ENCODE measurements around the gene S1PR5. TPM values are rescaled to one million over a fixed set of nuclear protein-coding genes. Genes with fewer than 3 reads are reported as not detected.

The S1PR5 gene
- total and polyA plus RNA-seq, 4 donors = 0.17 to 0.56 (median 0.34) TPM

- Histone ChIP-seq H3K9ac (ENCODE audit: low read depth in 1 of 2, low read length in 2 of 2) (peak overlapping the region in 1 of 2 donors; percentile 51), H3K27me3 (ENCODE audit: control insufficient read depth in 4 of 4, insufficient read depth in 4 of 4, low read length in 3 of 4) (no peaks in the 10 kb centered on the region), H3K9me3 (ENCODE audit: control insufficient read depth in 4 of 4, low read length in 3 of 4) (no peaks in the 10 kb centered on the region), H3K36me3 (ENCODE audit: control insufficient read depth in 4 of 4, insufficient read depth in 3 of 4, low read depth in 1 of 4, low read length in 3 of 4) (peaks cover 11 to 24% (median 16%) of the 10 kb centered on the region in 4 donors), H3K27ac (ENCODE audit: low read depth in 1 of 2, low read length in 2 of 2) (peak overlapping the region; percentile 42 to 77), H3K4me3 (ENCODE audit: low read depth in 1 of 3, low read length in 3 of 3) (peak overlapping the region; percentile 76 to 99 (median 91)), H3K4me1 (ENCODE audit: control insufficient read depth in 4 of 4, insufficient read depth in 4 of 4, low read length in 3 of 4) (peaks cover 8 to 22% (median 14%) of the 10 kb centered on the region in 4 donors)
- TF ChIP-seq HNF4A (conservative IDR thresholded peaks at IDR 0.05) = peak; percentile 45 to 56
- TF ChIP-seq RXRA (IDR thresholded peaks at IDR 0.05) = peak; percentile 11 to 52
- TF ChIP-seq HNF4G (IDR thresholded peaks at IDR 0.05) = no peak
- peak; percentile 67 for TF ChIP-seq SP1 (IDR thresholded peaks at IDR 0.05)
- 31% methylated on average over 23 of the region's 23 CpGs for WGBS
- DNase-seq (ENCODE audit: low spot score) = peak; percentile 47
Observed at GRCh38 chr19:10544753-10545251, 27.6 kb upstream of the S1PR5 start.

DNA sequence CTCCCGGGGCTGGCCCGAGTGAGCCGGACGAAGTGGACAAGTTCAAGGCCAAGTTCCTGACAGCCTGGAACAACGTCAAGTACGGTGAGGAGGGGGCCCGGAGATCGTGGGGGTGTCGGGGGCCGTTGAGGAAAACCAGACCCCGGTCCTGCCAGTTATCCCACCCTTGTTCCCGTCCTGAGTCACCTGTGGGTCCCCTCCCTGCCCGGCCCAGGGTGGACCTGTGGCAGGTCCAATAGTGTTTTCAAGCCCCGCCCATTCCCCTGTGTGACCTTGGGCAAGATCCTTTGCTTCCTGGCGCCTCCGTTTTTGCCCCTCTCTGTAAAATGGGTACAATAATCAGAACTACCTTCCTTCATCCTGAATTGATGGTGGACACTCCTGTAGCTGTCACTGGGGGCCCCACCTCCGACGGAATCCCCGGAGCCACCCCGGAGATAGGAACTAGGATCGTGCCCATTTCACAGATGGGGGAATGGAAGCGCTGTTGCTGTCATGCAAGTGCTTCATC is 27.1 kb upstream of the S1PR5 start:
- peak overlapping the region; percentile 42 to 77 for H3K27ac ChIP-seq (ENCODE audit: low read depth in 1 of 2, low read length in 2 of 2)
- DNase-seq (ENCODE audit: low spot score) = peak; percentile 72
- peak overlapping the region; percentile 71 to 72 for H3K9ac ChIP-seq (ENCODE audit: low read depth in 1 of 2, low read length in 2 of 2)
- H3K4me3 ChIP-seq (ENCODE audit: low read depth in 1 of 3, low read length in 3 of 3) = peak overlapping the region; percentile 76 to 99 (median 91)
- WGBS = 21% methylated on average over 22 of the region's 22 CpGs
- peaks cover 8 to 22% (median 14%) of the 10 kb centered on the region in 4 donors for H3K4me1 ChIP-seq (ENCODE audit: control insufficient read depth in 4 of 4, insufficient read depth in 4 of 4, low read length in 3 of 4)
- no peaks in the 10 kb centered on the region for H3K27me3 ChIP-seq (ENCODE audit: control insufficient read depth in 4 of 4, insufficient read depth in 4 of 4, low read length in 3 of 4)
- TF ChIP-seq CTCF (IDR thresholded peaks at IDR 0.05; ENCODE audit: low read depth, low read length, missing input control) (no peak), HNF4A (conservative IDR thresholded peaks at IDR 0.05) (peak; percentile 39 to 53)
- no peaks in the 10 kb centered on the region for H3K9me3 ChIP-seq (ENCODE audit: control insufficient read depth in 4 of 4, low read length in 3 of 4)
- peaks cover 8 to 20% (median 15%) of the 10 kb centered on the region in 4 donors for H3K36me3 ChIP-seq (ENCODE audit: control insufficient read depth in 4 of 4, insufficient read depth in 3 of 4, low read depth in 1 of 4, low read length in 3 of 4)

DNA sequence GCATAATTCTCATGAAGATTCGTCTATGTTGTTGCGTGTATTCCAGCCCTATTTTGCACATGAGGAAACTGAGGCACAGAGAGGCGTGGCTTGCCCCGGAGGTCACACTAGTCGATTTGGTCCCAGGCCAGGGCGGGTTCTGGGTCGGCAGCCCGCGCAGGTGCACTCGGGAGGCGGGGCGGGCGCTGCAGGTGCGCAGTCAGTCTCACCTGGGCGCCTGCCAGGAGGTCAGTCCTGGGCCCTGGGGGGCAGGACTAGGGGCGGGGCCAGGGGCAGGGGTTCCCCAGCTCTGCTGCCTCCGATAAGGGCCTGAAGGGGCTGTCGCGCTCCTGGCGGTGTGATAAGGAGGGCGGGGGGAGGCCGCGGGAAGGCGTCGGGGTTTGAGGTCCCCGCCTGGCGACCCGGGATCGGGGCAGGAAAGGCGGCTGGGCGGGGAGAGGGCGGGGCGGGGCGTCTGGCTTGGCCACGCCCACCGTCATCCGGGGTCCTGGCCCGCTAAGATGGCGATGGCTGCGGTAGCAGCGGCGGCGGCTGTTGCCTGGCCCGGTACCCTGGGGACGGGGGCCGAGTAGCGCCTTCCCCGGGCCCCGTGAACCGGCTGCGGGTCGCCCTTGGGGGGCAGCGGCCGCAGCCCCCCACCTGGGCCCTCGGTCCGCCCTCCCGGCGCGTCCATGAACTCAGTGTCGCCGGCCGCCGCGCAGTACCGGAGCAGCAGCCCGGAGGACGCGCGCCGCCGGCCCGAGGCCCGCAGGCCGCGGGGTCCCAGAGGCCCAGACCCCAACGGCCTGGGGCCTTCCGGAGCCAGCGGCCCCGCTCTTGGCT is 26.4 kb upstream of the S1PR5 start, which contains the start of gene ATG4D:
ATG4D (plus strand) TSS at position 485 of the 822 bp plus-strand sequence; CDS start at position 672, 187 bp downstream.
- Histone ChIP-seq H3K27ac (ENCODE audit: low read depth in 1 of 2, low read length in 2 of 2) (peak within 1 kb of the TSS; percentile 42 to 77), H3K9me3 (ENCODE audit: control insufficient read depth in 4 of 4, low read length in 3 of 4) (no peaks in the 10 kb centered on the region), H3K9ac (ENCODE audit: low read depth in 1 of 2, low read length in 2 of 2) (peak within 1 kb of the TSS; percentile 71 to 72), H3K36me3 (ENCODE audit: control insufficient read depth in 4 of 4, insufficient read depth in 3 of 4, low read depth in 1 of 4, low read length in 3 of 4) (peaks cover 5 to 14% (median 11%) of the 10 kb centered on the region in 4 donors), H3K4me3 (ENCODE audit: low read depth in 1 of 3, low read length in 3 of 3) (peak within 1 kb of the TSS; percentile 76 to 99 (median 91)), H3K4me1 (ENCODE audit: control insufficient read depth in 4 of 4, insufficient read depth in 4 of 4, low read length in 3 of 4) (peaks cover 8 to 22% (median 14%) of the 10 kb centered on the region in 4 donors), H3K27me3 (ENCODE audit: control insufficient read depth in 4 of 4, insufficient read depth in 4 of 4, low read length in 3 of 4) (no peaks in the 10 kb centered on the region)
- DNase-seq (ENCODE audit: low spot score) = peak; percentile 97
- WGBS = under 1% methylated on average over 79 of the region's 79 CpGs
- TF ChIP-seq JUND (IDR thresholded peaks at IDR 0.05) (no peak), CTCF (IDR thresholded peaks at IDR 0.05; ENCODE audit: low read depth, low read length, missing input control) (no peak), REST (IDR thresholded peaks at IDR 0.05) (no peak), NR2F2 (IDR thresholded peaks at IDR 0.05) (no peak), RXRA (IDR thresholded peaks at IDR 0.05) (no peak), TAF1 (conservative IDR thresholded peaks at IDR 0.05) (no peak), HNF4A (conservative IDR thresholded peaks at IDR 0.05) (no peak), ATF3 (IDR thresholded peaks at IDR 0.05) (no peak), RAD21 (IDR thresholded peaks at IDR 0.05) (no peak), FOXA1 (IDR thresholded peaks at IDR 0.05) (no peak), YY1 (IDR thresholded peaks at IDR 0.05) (peak; percentile 88), HNF4G (IDR thresholded peaks at IDR 0.05) (no peak), ZBTB33 (IDR thresholded peaks at IDR 0.05) (no peak), SP1 (IDR thresholded peaks at IDR 0.05) (peak; percentile 14)

All from liver (tissue), 9 donors.